ENCODE results near the gene PACSIN1. TPM values are rescaled to one million over a fixed set of nuclear protein-coding genes. Genes with fewer than 3 reads are reported as not detected.

PACSIN1 gene
- polyA plus RNA-seq, 4 donors: 0.65 to 1.2 (median 0.84) TPM

- DNase-seq (ENCODE audit: low read depth in 4 of 4, low spot score in 2 of 4): no peak
Measured at GRCh38 chr6:34513646-34514045, 47.8 kb downstream of the PACSIN1 start.

GRCh38 chr6:34514112-34514511, 48.2 kb downstream of the PACSIN1 start:
- no peak for DNase-seq (ENCODE audit: low read depth in 4 of 4, low spot score in 2 of 4)

- no peak for DNase-seq (ENCODE audit: low read depth in 4 of 4, low spot score in 2 of 4)
Measured at GRCh38 chr6:34514593-34515472, 49.0 kb downstream of the PACSIN1 start.

- no peak for DNase-seq (ENCODE audit: low read depth in 4 of 4, low spot score in 2 of 4)
Measured at GRCh38 chr6:34515473-34516387, 49.9 kb downstream of the PACSIN1 start.

- DNase-seq (ENCODE audit: low read depth in 4 of 4, low spot score in 2 of 4): no peak
Measured at GRCh38 chr6:34516391-34517324, 50.8 kb downstream of the PACSIN1 start.

- DNase-seq (ENCODE audit: low read depth in 4 of 4, low spot score in 2 of 4): no peak
Measured at GRCh38 chr6:34517461-34517881, 51.6 kb downstream of the PACSIN1 start.

- no peak for DNase-seq (ENCODE audit: low read depth in 4 of 4, low spot score in 2 of 4)
Measured at GRCh38 chr6:34517966-34518365, 52.1 kb downstream of the PACSIN1 start.

- DNase-seq (ENCODE audit: low read depth in 4 of 4, low spot score in 2 of 4): no peak
Measured at GRCh38 chr6:34518669-34519365, 52.9 kb downstream of the PACSIN1 start.

- no peak for DNase-seq (ENCODE audit: low read depth in 4 of 4, low spot score in 2 of 4)
Measured at GRCh38 chr6:34519971-34520644, 54.2 kb downstream of the PACSIN1 start.

GRCh38 chr6:34520645-34521462, 55.0 kb downstream of the PACSIN1 start:
- no peak for DNase-seq (ENCODE audit: low read depth in 4 of 4, low spot score in 2 of 4)

- DNase-seq (ENCODE audit: low read depth in 4 of 4, low spot score in 2 of 4): no peak
Measured at GRCh38 chr6:34521463-34522285, 55.8 kb downstream of the PACSIN1 start.

- no peak for DNase-seq (ENCODE audit: low read depth in 4 of 4, low spot score in 2 of 4)
Measured at GRCh38 chr6:34522761-34523160, 56.9 kb downstream of the PACSIN1 start.

GRCh38 chr6:34523441-34524206, 57.7 kb downstream of the PACSIN1 start:
- no peak for DNase-seq (ENCODE audit: low read depth in 4 of 4, low spot score in 2 of 4)

GRCh38 chr6:34524499-34524898, 58.6 kb downstream of the PACSIN1 start:
- no peak for DNase-seq (ENCODE audit: low read depth in 4 of 4, low spot score in 2 of 4)

GRCh38 chr6:34524971-34525370, 59.1 kb downstream of the PACSIN1 start:
- no peak for DNase-seq (ENCODE audit: low read depth in 4 of 4, low spot score in 2 of 4)

- DNase-seq (ENCODE audit: low read depth in 4 of 4, low spot score in 2 of 4): no peak
Measured at GRCh38 chr6:34525431-34526175, 59.7 kb downstream of the PACSIN1 start.
